ENCODE measurements around the gene SHB. TPM values are rescaled to one million over a fixed set of nuclear protein-coding genes. Genes with fewer than 3 reads are reported as not detected.

Gene SHB
- total RNA-seq, 6 experiments from 2014 or later: 12.0 to 43.1 (median 21.9) TPM

GRCh38 chr9:37984672-37985611 is 84.1 kb downstream of the SHB start:
- H3K9me3 ChIP-seq: no peaks in the 10 kb centered on the region
- TF ChIP-seq POLR2A (IDR thresholded peaks at IDR 0.05): no peak
- no peak for TF ChIP-seq CTCF (IDR thresholded peaks at IDR 0.05)
- ATAC-seq (peak; percentile 45 to 67 (median 54)), DNase-seq (peak in 2 of 3 donors; percentile 23 to 48)
- intact Hi-C loops (cut with DNase I): no loop called here
- 64% methylated on average over 10 of the region's 26 CpGs for WGBS (ENCODE audit: insufficient coverage, low coverage, low lambda C conversion rate, missing lambda C conversion rate)
- peaks cover 0 to 13% (median 0%) of the 10 kb centered on the region in 4 donors for H3K4me1 ChIP-seq
- no peaks in the 10 kb centered on the region for H3K27me3 ChIP-seq
- H3K36me3 ChIP-seq: peaks cover 0 to 3% (median 0%) of the 10 kb centered on the region in 4 donors
- no peak overlapping the region for H3K27ac ChIP-seq
- no peak overlapping the region for H3K4me3 ChIP-seq

GRCh38 chr9:37984278-37984671 is 84.8 kb downstream of the SHB start:
- H3K4me1 ChIP-seq: peaks cover 0 to 13% (median 0%) of the 10 kb centered on the region in 4 donors
- no peak overlapping the region for H3K27ac ChIP-seq
- peak in 1 of 3 donors; percentile 9 for DNase-seq
- 63% methylated on average over 1 of the region's 5 CpGs for WGBS (ENCODE audit: insufficient coverage, low coverage, low lambda C conversion rate, missing lambda C conversion rate)
- TF ChIP-seq POLR2A (IDR thresholded peaks at IDR 0.05): no peak
- TF ChIP-seq CTCF (IDR thresholded peaks at IDR 0.05): no peak
- ATAC-seq: no peak
- H3K4me3 ChIP-seq: no peak overlapping the region
- H3K27me3 ChIP-seq: no peaks in the 10 kb centered on the region
- peaks cover 0 to 3% (median 0%) of the 10 kb centered on the region in 4 donors for H3K36me3 ChIP-seq
- intact Hi-C loops (cut with DNase I): no loop called here
- no peaks in the 10 kb centered on the region for H3K9me3 ChIP-seq

GRCh38 chr9:37983381-37984067 is 85.5 kb downstream of the SHB start:
- peak in 1 of 3 donors; percentile 44 for DNase-seq
- Histone ChIP-seq H3K36me3 (peaks cover 0 to 3% (median 0%) of the 10 kb centered on the region in 4 donors), H3K9me3 (no peaks in the 10 kb centered on the region), H3K27ac (no peak overlapping the region), H3K4me1 (peaks cover 0 to 12% (median 0%) of the 10 kb centered on the region in 4 donors), H3K4me3 (no peak overlapping the region), H3K27me3 (no peaks in the 10 kb centered on the region)
- intact Hi-C loops (cut with DNase I): no loop called here
- TF ChIP-seq POLR2A (IDR thresholded peaks at IDR 0.05): no peak
- no peak for TF ChIP-seq CTCF (IDR thresholded peaks at IDR 0.05)
- 64% methylated on average over 4 of the region's 12 CpGs for WGBS (ENCODE audit: insufficient coverage, low coverage, low lambda C conversion rate, missing lambda C conversion rate)
- no peak for ATAC-seq

- H3K27me3 ChIP-seq: no peaks in the 10 kb centered on the region
- no peak overlapping the region for H3K27ac ChIP-seq
- H3K4me3 ChIP-seq: no peak overlapping the region
- DNase-seq (no peak), ATAC-seq (no peak)
- intact Hi-C loops (cut with DNase I): no loop called here
- H3K9me3 ChIP-seq: no peaks in the 10 kb centered on the region
- 89% methylated on average over 5 of the region's 5 CpGs for WGBS (ENCODE audit: insufficient coverage, low coverage, low lambda C conversion rate, missing lambda C conversion rate)
- H3K4me1 ChIP-seq: no peaks in the 10 kb centered on the region
- H3K36me3 ChIP-seq: peaks cover 0 to 3% (median 0%) of the 10 kb centered on the region in 4 donors
- TF ChIP-seq CTCF (IDR thresholded peaks at IDR 0.05) (no peak), POLR2A (IDR thresholded peaks at IDR 0.05) (no peak)
Observed at GRCh38 chr9:37979844-37980243, 89.2 kb downstream of the SHB start.
